ENCODE results near the gene DNER. TPM values are rescaled to one million over a fixed set of nuclear protein-coding genes. Genes with fewer than 3 reads are reported as not detected.

Gene DNER
- total RNA-seq, 2 donors from 2014 or later = 0.27 to 3.3 TPM

- no peak overlapping the region for H3K4me3 ChIP-seq
- H3K9me3 ChIP-seq = no peaks in the 10 kb centered on the region
- no peaks in the 10 kb centered on the region for H3K27me3 ChIP-seq (replicated peaks; ENCODE audit: insufficient read depth)
- no peaks in the 10 kb centered on the region for H3K36me3 ChIP-seq
- no peak for DNase-seq (ENCODE audit: low spot score)
- TF ChIP-seq CTCF (IDR thresholded peaks at IDR 0.05) = no peak
- H3K4me1 ChIP-seq (ENCODE audit: control insufficient read depth in 1 of 2, low read depth in 2 of 2) = no peaks in the 10 kb centered on the region
- ATAC-seq (ENCODE audit: insufficient number of reproducible peaks, low FRiP score, low read depth) = no peak
- no peak overlapping the region for H3K27ac ChIP-seq
Observed at GRCh38 chr2:229612384-229612971, 101.9 kb downstream of the DNER start.

- Histone ChIP-seq H3K36me3 (no peaks in the 10 kb centered on the region), H3K27me3 (replicated peaks; ENCODE audit: insufficient read depth) (no peaks in the 10 kb centered on the region), H3K9me3 (no peaks in the 10 kb centered on the region), H3K4me1 (ENCODE audit: control insufficient read depth in 1 of 2, low read depth in 2 of 2) (no peaks in the 10 kb centered on the region), H3K4me3 (no peak overlapping the region), H3K27ac (no peak overlapping the region)
- DNase-seq (ENCODE audit: low spot score) (no peak), ATAC-seq (ENCODE audit: insufficient number of reproducible peaks, low FRiP score, low read depth) (no peak)
- TF ChIP-seq CTCF (IDR thresholded peaks at IDR 0.05) = no peak
Observed at GRCh38 chr2:229611360-229611759, 103.0 kb downstream of the DNER start.

GRCh38 chr2:229610872-229611271 is 103.5 kb downstream of the DNER start:
- ATAC-seq (ENCODE audit: insufficient number of reproducible peaks, low FRiP score, low read depth) (no peak), DNase-seq (ENCODE audit: low spot score) (no peak)
- Histone ChIP-seq H3K4me3 (no peak overlapping the region), H3K27ac (no peak overlapping the region), H3K9me3 (no peaks in the 10 kb centered on the region), H3K4me1 (ENCODE audit: control insufficient read depth in 1 of 2, low read depth in 2 of 2) (no peaks in the 10 kb centered on the region), H3K36me3 (no peaks in the 10 kb centered on the region), H3K27me3 (replicated peaks; ENCODE audit: insufficient read depth) (no peaks in the 10 kb centered on the region)
- no peak for TF ChIP-seq CTCF (IDR thresholded peaks at IDR 0.05)

GRCh38 chr2:229610333-229610732 is 104.0 kb downstream of the DNER start:
- no peak overlapping the region for H3K27ac ChIP-seq
- H3K36me3 ChIP-seq = no peaks in the 10 kb centered on the region
- no peaks in the 10 kb centered on the region for H3K9me3 ChIP-seq
- no peak overlapping the region for H3K4me3 ChIP-seq
- no peaks in the 10 kb centered on the region for H3K27me3 ChIP-seq (replicated peaks; ENCODE audit: insufficient read depth)
- no peak for DNase-seq (ENCODE audit: low spot score)
- no peak for ATAC-seq (ENCODE audit: insufficient number of reproducible peaks, low FRiP score, low read depth)
- H3K4me1 ChIP-seq (ENCODE audit: control insufficient read depth in 1 of 2, low read depth in 2 of 2) = no peaks in the 10 kb centered on the region
- no peak for TF ChIP-seq CTCF (IDR thresholded peaks at IDR 0.05)

- Histone ChIP-seq H3K36me3 (no peaks in the 10 kb centered on the region), H3K4me1 (ENCODE audit: control insufficient read depth in 1 of 2, low read depth in 2 of 2) (no peaks in the 10 kb centered on the region), H3K27ac (no peak overlapping the region), H3K4me3 (no peak overlapping the region), H3K9me3 (no peaks in the 10 kb centered on the region), H3K27me3 (replicated peaks; ENCODE audit: insufficient read depth) (no peaks in the 10 kb centered on the region)
- ATAC-seq (ENCODE audit: insufficient number of reproducible peaks, low FRiP score, low read depth) (no peak), DNase-seq (ENCODE audit: low spot score) (no peak)
- no peak for TF ChIP-seq CTCF (IDR thresholded peaks at IDR 0.05)
Observed at GRCh38 chr2:229601936-229602335, 112.4 kb downstream of the DNER start.
